ENCODE measurements around the gene OPRL1. TPM values are rescaled to one million over a fixed set of nuclear protein-coding genes. Genes with fewer than 3 reads are reported as not detected.
"Not testable (repeated sequence)": the region's sequence is repeated elsewhere in the genome, so short reads cannot be mapped to it uniquely, and the experiment has no call there.

OPRL1 gene
- total RNA-seq, 4 donors from 2014 or later: 0.14 to 0.32 TPM; not detected in 2

- Histone ChIP-seq H3K4me1 (no peaks in the 10 kb centered on the region), H3K9me3 (no peaks in the 10 kb centered on the region), H3K36me3 (no peaks in the 10 kb centered on the region), H3K4me3 (no peak overlapping the region), H3K27ac (no peak overlapping the region), H3K27me3 (peaks cover 27% of the 10 kb centered on the region)
- in situ Hi-C loops (cut with MboI; ENCODE audit: low pct_ligation_motif_present in 1 of 4, low pct_unique_long_range_greater_than_20kb in 1 of 4, low sequenced_read_pairs in 3 of 4): no loop called here
- TF ChIP-seq CTCF (IDR thresholded peaks at IDR 0.05): no peak
- no peak for TF ChIP-seq EP300 (IDR thresholded peaks at IDR 0.05; ENCODE audit: low read depth)
- no peak for TF ChIP-seq POLR2AphosphoS5 (IDR thresholded peaks at IDR 0.05)
- no peak for TF ChIP-seq POLR2A (IDR thresholded peaks at IDR 0.05)
- 87% methylated on average over 11 of the region's 11 CpGs; no CpG with 5 or more reads in 1 of the 2 donors for WGBS, 2 donors (ENCODE audit: low coverage in 1 of 2)
- no peak for DNase-seq
- intact Hi-C loops (cut with DNase I; ENCODE audit: low total_unique reads): no loop called here
These were observed 49.4 kb downstream of the OPRL1 start for GRCh38 chr20:64129146-64129782.

- Histone ChIP-seq H3K9me3 (no peaks in the 10 kb centered on the region), H3K4me1 (no peaks in the 10 kb centered on the region), H3K27me3 (peaks cover 22% of the 10 kb centered on the region), H3K4me3 (no peak overlapping the region), H3K27ac (no peak overlapping the region), H3K36me3 (no peaks in the 10 kb centered on the region)
- in situ Hi-C loops (cut with MboI; ENCODE audit: low pct_ligation_motif_present in 1 of 4, low pct_unique_long_range_greater_than_20kb in 1 of 4, low sequenced_read_pairs in 3 of 4): no loop called here
- intact Hi-C loops (cut with DNase I; ENCODE audit: low total_unique reads): no loop called here
- TF ChIP-seq POLR2AphosphoS5 (IDR thresholded peaks at IDR 0.05): no peak
- WGBS, 2 donors (ENCODE audit: low coverage in 1 of 2): 51 to 68% methylated on average over 3 to 5 of the region's 5 CpGs
- DNase-seq: no peak
These were observed 50.4 kb downstream of the OPRL1 start for GRCh38 chr20:64130271-64130670.

- WGBS, 2 donors (ENCODE audit: low coverage in 1 of 2): 71 to 80% methylated on average over 6 to 10 of the region's 10 CpGs
- no peak overlapping the region for H3K4me3 ChIP-seq
- no peak for DNase-seq
- peaks cover 22% of the 10 kb centered on the region for H3K27me3 ChIP-seq
- TF ChIP-seq POLR2A (IDR thresholded peaks at IDR 0.05) (no peak), EP300 (IDR thresholded peaks at IDR 0.05; ENCODE audit: low read depth) (no peak), POLR2AphosphoS5 (IDR thresholded peaks at IDR 0.05) (no peak), CTCF (IDR thresholded peaks at IDR 0.05) (no peak)
- H3K4me1 ChIP-seq: no peaks in the 10 kb centered on the region
- intact Hi-C loops (cut with DNase I; ENCODE audit: low total_unique reads): no loop called here
- in situ Hi-C loops (cut with MboI; ENCODE audit: low pct_ligation_motif_present in 1 of 4, low pct_unique_long_range_greater_than_20kb in 1 of 4, low sequenced_read_pairs in 3 of 4): no loop called here
- no peaks in the 10 kb centered on the region for H3K36me3 ChIP-seq
- H3K27ac ChIP-seq: no peak overlapping the region
- no peaks in the 10 kb centered on the region for H3K9me3 ChIP-seq
These were observed 51.0 kb downstream of the OPRL1 start for GRCh38 chr20:64130876-64131275.

GRCh38 chr20:64131406-64131805 lies 51.5 kb downstream of the OPRL1 start:
- Histone ChIP-seq H3K4me1 (no peaks in the 10 kb centered on the region), H3K4me3 (no peak overlapping the region), H3K9me3 (no peaks in the 10 kb centered on the region), H3K27ac (no peak overlapping the region), H3K27me3 (peaks cover 22% of the 10 kb centered on the region), H3K36me3 (no peaks in the 10 kb centered on the region)
- intact Hi-C loops (cut with DNase I; ENCODE audit: low total_unique reads) (no loop called here), in situ Hi-C loops (cut with MboI; ENCODE audit: low pct_ligation_motif_present in 1 of 4, low pct_unique_long_range_greater_than_20kb in 1 of 4, low sequenced_read_pairs in 3 of 4) (no loop called here)
- no peak for DNase-seq
- WGBS, 2 donors (ENCODE audit: low coverage in 1 of 2): 72% methylated on average over 4 of the region's 4 CpGs; no CpG with 5 or more reads in 1 of the 2 donors
- TF ChIP-seq EP300 (IDR thresholded peaks at IDR 0.05; ENCODE audit: low read depth) (no peak), POLR2AphosphoS5 (IDR thresholded peaks at IDR 0.05) (no peak), CTCF (IDR thresholded peaks at IDR 0.05) (no peak), POLR2A (IDR thresholded peaks at IDR 0.05) (no peak)

GRCh38 chr20:64133951-64134407 lies 54.1 kb downstream of the OPRL1 start:
- 46% methylated on average over 8 of the region's 8 CpGs; no CpG with 5 or more reads in 1 of the 2 donors for WGBS, 2 donors (ENCODE audit: low coverage in 1 of 2)
- H3K27me3 ChIP-seq: peaks cover 12% of the 10 kb centered on the region
- H3K27ac ChIP-seq: no peak overlapping the region
- in situ Hi-C loops (cut with MboI; ENCODE audit: low pct_ligation_motif_present in 1 of 4, low pct_unique_long_range_greater_than_20kb in 1 of 4, low sequenced_read_pairs in 3 of 4): no loop called here
- TF ChIP-seq EP300 (IDR thresholded peaks at IDR 0.05; ENCODE audit: low read depth) (no peak), POLR2AphosphoS5 (IDR thresholded peaks at IDR 0.05) (no peak), POLR2A (IDR thresholded peaks at IDR 0.05) (no peak), CTCF (IDR thresholded peaks at IDR 0.05) (no peak)
- H3K9me3 ChIP-seq: no peaks in the 10 kb centered on the region
- no peak for DNase-seq
- H3K36me3 ChIP-seq: no peaks in the 10 kb centered on the region
- no peak overlapping the region for H3K4me3 ChIP-seq
- H3K4me1 ChIP-seq: no peaks in the 10 kb centered on the region
- intact Hi-C loops (cut with DNase I; ENCODE audit: low total_unique reads): no loop called here

GRCh38 chr20:64134744-64135143 lies 54.9 kb downstream of the OPRL1 start:
- DNase-seq; H3K27me3 ChIP-seq; H3K36me3 ChIP-seq; intact Hi-C loops (cut with DNase I; ENCODE audit: low total_unique reads); in situ Hi-C loops (cut with MboI; ENCODE audit: low pct_ligation_motif_present in 1 of 4, low pct_unique_long_range_greater_than_20kb in 1 of 4, low sequenced_read_pairs in 3 of 4); H3K4me3 ChIP-seq; H3K4me1 ChIP-seq; H3K27ac ChIP-seq; H3K9me3 ChIP-seq: not testable (repeated sequence)
- 58 to 65% methylated on average over 13 to 20 of the region's 20 CpGs for WGBS, 2 donors (ENCODE audit: low coverage in 1 of 2)
